NCI-H226 (cell line): ENCODE measurements around the gene NME7.
"Not testable (repeated sequence)": the region's sequence is repeated elsewhere in the genome, so short reads cannot be mapped to it uniquely, and the experiment has no call there.

Experiments used
- DNase-seq: peaks from one replicate; pipeline ENCODE4 v3.0.0-alpha.2; 2015

Gene NME7

DNA sequence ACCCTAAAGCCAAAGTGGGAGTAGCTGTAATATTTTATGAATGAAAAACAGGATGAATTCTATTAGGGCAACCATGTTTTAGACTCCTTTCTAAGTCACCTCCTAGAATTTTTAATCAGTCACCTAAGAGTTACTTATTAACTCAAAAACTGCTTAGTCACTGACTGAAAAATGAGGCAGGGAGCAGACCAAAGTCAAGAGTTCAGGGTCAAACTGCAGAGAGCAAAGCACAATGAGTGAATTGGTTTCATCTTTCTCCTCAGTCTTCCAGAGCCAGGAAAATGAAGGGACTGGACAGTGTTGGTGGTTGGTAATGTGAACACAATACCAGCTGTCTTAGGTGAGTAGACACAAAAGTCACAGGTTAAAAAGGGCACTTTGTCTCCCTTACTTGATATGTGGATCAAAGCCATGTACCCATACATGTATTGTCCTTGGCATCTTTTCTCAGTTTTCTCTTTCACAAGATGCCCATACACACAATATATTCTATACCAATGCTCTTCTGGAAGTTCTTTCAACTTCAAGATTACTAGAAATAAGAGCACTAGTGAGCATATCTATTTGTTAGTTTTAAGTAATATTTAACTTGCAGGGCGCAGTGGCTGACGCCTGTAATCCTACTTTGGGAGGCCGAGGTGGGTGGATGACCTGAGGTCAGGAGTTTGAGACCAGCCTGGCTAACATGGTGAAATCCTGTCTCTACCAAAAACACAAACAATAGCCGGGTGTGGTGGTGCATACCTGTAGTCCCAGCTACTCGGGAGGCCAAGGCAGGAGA, 218.9 kb downstream of the NME7 start:
- DNase-seq: no peak

DNA sequence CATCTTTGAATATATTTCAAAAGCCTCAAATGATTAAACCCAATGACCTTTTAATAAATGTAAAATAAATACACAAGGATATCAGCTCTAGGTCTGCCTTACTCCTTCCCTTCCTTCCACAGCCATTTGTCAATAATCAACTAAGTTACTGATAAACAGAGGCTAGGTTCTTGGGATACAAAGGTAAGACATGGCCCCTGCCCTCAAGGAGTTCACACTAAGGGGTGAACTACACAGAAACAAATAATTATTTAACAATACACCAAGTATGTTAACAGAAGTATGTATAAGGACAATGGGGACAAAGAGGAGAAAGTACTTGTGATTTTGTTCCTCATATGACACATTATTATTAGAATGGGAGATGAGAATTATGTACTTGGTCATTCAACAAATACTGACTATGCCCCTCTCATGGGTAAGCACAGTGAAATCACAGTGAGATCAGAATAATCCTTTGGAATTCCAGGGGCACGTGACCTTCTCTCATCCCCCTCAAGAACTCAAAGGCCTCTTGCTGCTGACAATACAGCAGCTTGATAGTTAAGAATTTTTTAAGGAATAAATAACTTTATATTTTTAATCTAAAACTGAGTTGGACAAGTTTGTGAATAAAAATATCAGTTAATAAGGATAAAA, 220.9 kb downstream of the NME7 start:
- DNase-seq: no peak

DNA sequence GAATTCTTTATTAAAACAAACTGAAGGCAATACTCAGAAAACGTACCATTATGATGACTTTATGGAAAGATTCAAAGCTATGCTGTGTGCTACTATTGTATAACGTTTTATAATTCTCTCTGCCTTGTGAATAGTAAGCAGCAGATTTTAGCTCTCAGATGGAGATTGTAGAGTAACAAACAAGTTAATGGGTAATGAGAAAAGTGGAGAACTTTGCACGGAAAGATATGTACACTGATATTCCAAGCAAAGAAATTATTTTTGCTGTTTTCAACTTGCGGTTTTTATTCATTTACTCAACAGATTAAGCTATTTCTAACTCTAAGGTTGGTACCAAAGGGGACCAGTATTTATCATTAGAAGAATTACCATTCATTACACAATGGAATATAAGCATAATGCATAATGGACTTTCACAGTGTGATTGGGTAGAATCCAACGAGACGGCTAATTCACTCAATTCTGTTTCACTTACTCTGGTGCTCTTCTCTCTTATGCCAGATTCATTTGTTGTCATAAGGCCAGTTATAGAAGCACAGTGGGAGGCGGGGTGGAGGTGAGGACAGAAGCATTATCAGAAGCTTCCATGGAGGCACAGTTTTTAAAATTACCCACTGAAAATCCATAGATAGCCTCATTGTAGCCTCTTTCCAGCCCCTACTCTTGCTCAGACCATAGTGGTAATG, 222.5 kb downstream of the NME7 start:
- DNase-seq: no peak

DNA sequence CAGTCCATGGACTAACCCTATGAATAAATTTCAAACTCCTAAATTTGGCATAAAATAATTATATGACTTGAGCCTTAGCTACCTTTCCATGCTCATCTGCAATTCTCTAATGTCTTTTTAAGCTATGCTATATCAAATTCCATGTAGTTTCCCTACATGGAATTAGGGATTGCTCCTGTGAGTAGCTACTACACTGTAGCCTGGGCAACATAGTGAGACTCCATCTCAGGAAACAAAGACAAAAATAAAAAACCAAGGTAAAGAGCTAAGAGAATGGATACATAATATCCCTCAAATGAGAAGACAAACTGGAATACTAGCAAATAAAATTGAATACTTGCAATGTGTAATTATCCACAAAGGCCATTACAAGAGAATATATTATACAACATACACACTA, 223.6 kb downstream of the NME7 start:
- no peak for DNase-seq

DNA sequence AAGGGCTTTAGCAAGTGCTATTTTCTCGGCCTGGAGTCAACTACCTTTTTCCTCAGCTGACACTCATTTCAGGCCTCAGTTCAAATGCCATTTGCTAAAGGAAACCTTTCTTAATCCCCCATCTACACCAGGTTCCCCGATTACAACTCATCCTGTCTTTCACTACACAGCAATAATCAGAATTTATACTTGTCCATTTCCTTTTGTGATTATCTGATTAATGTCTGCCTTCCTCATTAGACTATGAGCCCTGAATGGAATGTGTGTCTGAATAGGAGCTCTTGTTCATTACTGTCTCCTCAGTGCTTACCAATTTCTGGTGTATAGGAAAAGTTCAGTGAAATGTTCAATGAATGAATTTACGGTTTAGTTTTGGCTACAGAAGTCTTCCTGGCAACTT, 224.3 kb downstream of the NME7 start:
- DNase-seq: no peak

DNA sequence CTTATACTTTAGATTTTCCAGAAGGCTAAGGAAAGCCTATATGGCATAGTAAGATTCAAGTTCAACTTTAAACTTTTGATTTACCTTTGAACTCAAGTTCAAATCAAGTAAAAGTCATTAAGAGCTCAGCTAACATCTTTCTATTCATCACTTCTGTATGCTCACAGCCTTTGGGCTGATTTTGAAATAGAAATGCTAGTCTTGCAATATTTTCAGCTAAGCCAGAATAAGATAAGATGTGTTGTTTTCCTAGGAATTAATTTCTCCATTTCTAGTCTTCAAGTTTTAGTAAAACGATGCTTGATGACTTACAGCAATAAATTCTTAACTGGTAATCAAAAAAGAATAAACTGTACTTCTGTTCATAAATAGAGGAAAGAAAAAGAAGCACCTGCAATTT, 225.5 kb downstream of the NME7 start:
- no peak for DNase-seq

DNA sequence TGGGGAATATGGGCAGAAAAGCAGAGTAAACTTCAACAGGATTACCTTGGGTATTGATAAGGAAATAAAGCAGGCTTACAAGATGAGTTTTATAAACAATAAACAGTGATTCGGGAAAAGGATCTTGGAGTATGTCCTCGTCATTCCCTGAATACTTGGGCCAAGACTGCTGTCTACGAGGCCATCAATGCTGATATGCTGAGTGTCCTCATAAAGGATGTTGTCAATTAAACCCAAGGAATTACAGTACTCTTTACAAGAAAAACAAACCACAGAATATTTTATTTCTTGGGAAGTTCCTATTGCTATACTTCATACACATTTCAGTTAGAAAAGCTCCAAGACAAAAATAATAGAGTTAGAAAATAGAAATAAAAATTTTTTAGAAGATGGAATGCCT, 226.2 kb downstream of the NME7 start:
- DNase-seq: no peak

DNA sequence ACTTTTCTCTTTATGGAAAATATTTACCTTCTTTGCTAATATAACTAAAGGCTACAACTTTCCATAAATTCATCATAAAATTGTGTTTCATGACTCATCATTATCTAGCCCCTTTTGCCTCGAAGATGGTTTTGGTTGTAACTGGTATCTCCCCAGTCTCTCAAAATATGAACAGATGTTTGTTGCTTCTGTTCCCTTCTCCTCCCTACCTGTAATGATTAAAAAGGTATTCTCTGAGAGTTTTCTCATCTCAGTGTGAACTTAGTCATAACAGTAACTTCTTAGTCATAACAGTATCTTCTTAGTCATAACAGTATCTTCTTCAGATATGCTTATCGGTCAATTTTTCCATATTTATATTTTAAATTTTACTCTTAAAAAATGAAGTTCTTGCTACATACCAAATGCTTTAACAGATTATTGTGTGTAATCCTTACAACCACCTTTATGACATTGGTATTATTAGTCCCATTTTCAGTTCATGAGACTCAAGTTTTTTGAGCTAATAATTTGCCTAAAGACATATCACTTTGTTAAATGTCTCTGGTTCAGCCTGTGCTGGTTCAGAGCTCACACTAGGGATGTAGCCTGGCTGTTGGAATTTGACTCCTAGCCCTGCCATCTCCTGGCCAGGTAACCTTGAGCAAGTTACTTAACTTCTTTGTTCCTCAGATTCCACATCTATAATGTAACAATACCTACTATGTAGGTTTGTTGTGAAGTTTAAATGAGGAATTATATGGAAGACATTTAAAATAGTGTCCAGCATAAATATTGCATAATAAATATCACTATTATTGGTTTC, 228.5 kb downstream of the NME7 start:
- peak; percentile 24 for DNase-seq

DNA sequence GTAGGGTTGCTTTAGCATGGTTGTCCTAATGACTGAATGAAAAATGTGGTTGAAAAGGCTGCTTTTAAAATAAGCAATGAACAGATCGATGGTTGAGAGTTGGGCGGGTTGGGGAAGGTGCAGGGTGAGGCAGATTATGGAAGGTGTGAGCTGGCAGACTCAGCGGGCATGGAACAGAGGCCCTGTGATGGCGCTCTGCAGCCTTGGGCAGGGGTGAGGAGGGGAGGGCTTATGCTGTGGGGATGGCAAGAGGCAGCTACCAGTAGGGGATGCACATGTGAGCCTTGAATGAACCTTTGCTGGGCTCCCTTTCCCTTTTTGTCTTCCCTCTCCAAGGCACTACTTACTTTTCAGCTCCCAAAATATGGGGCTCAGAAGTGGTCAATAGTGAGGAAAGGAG, 230.2 kb downstream of the NME7 start:
- DNase-seq: no peak

DNA sequence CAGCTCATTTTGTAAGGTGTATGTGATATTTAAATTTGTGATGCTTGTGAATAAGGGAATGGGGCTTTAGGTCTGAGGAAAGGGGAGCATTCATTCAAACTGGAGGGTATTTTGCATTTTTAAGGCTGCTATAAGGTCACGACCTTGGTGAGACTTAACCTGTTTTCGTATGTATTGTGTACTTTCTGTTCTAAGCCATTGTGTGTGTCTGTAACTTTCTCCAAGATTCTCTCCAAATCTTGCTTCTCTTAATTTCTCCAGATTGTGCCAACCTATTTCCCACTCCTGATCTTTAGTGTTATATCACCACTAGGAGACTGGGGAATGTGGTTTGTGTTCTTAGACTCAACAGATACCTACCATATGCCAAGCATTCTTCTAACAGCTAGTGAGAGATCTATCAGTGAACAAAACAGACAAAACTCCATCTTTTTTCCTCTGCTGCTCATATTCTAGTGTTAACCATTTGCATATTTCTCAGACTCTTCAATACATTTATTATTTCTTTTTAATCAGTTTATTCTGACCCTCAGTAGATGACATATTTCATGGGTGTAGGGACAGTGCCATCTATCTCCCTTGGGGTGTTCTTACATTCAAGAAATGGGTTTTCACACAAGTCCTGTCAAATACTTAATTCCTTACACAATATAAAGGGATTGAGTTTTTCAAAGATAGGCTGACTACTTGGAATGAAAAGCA, 233.6 kb downstream of the NME7 start:
- DNase-seq: no peak

DNA sequence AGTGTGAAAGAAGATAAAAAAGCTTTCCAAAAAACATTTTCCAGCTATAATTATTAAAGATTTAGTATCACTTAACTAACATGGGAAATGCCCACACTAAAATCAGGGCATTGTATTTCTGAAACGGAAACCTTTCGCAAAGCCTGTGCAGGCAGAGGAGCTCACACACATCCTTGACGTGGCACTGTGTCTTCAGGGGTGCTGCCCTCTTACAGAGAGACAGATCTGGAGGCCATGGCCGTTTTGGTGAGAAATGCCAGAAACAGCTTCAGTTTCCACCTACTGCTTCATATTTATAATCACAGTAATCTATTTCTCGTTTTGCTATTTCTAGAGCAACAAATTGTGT, 234.4 kb downstream of the NME7 start:
- no peak for DNase-seq

DNA sequence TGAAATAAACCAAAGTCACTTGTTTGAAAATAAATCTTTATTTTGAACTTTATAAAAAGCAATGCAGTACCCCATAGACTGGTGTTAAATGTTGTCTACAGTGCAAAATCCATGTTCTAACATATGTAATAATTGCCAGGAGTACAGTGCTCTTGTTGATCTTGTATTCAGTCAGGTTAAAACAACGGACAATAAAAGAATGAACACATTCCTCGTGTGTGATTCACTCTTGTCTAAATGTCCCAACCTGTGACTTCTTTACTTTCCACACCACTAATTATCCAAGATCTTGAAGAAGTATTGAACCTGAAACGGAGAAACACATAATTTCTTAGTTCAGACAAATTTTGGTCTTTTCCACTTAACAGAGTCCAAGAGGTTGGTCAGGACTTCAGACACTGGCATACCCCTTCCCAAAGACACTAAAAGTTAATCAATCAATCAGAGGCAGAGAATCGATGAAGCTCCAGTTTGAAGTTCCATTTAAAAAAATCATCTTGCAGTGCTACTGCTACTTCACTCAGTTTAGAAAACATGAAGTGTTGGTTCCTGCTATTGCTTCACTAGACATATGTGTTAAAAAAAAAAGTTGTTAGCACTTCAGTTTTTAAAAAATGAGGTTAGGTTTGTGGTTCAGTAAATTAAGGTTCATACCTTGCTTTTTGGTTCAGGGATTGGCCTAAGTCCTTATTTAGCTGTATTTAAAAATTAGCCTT, 234.9 kb downstream of the NME7 start:
- no peak for DNase-seq

DNA sequence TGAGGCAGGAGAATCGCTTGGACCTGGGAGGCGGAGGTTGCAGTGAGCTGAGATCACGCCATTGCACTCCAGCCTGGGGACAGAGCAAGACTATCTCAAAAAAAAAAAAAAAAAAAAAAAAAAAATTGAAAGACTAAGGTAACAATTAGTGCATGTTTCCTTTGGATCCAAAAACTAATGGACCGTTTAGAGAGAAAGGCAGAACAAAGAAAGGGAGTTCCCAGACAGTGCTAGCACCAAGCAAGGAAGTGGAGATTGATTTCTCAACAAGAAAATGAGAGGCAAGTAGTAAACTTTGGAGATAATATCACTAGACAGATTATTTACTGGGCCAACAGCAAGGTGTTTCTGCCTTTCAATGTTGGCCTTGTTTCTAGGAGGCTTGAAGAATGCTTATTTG, 236.9 kb downstream of the NME7 start:
- DNase-seq: no peak

DNA sequence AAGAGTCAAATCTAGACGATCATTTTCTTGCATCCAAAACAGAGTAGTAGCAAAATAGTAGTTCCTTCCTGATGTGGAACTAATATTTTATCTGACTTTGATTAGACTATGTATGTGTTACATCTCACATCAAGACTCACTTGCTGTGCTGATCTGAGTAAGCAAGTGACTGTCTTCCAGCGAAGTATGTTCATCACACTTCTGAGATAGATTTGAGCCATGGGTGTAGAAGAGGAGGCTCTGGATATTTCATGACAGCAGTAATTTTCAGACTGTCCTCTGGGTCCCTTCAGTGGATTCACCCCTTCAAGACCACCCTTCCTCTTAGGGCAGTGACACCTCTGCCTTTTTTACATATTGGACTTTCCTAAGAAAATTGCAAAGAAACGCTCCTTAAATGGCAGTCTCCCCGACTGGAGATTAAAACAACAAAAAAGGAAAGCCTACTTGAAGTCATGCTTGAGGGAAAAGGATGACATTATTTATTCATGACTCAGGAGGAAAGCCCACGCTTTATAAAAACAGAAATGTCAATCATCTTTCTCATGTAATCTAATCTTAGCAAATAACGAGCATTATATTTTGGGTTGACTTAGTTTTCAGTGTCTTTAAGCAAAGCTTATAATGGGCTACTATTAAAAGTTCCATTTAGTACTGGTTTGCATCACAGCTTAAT, 238.3 kb downstream of the NME7 start:
- DNase-seq: no peak

DNA sequence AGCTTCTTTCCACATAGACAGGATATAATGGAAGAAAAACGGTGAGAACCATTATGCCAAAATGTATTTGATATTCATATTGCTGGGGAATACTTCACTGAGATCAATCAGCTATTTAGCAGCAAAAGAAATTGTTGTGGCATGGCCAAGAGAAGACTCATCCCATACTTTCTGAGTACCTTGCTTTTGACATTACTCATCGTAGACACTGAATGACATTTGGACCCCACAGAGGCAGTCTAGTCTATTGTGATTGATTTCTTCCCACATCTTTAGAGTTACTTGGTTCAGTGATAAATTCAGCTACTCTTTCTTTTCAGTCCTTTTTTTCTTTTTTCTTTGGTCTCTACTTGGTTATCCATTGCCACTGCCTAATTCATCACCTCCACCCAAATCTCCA, 239.0 kb downstream of the NME7 start:
- no peak for DNase-seq

DNA sequence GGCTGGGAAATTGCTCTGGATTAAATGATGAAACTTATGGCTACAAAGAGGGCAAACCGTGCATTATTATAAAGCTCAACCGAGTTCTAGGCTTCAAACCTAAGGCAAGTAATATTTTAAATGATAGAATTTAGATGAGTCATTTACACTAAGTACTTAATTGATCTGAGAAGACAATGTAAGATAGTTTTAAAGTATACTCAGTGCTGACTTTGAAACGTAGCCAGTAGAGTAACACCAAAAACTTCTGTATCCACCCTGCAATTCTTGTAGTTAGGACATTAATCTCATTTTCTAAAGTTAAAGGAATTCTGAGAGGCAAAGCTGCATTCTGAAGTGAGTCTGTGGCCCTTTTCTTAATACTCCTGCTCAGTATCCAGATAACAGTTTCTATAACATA, 240.3 kb downstream of the NME7 start:
- DNase-seq: no peak

DNA sequence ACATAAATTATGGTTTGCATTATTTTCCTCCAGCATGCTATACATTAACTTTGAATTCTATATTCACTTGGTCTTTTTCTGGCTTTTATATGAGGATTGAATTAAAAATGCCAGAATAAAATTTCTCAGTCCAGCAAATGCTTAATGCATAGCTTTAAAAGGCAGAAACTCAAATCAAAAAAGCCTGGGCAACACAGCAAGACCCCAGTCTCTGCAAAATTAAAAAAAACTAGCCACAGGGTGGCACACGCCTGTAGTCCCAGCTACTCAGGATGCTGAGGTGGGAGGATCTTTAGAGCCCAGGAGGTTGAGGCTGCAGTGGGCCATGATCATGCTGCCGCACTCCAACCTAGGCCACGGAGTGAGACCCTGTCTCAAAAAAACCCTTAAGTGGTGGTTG, 241.3 kb downstream of the NME7 start:
- DNase-seq: no peak

DNA sequence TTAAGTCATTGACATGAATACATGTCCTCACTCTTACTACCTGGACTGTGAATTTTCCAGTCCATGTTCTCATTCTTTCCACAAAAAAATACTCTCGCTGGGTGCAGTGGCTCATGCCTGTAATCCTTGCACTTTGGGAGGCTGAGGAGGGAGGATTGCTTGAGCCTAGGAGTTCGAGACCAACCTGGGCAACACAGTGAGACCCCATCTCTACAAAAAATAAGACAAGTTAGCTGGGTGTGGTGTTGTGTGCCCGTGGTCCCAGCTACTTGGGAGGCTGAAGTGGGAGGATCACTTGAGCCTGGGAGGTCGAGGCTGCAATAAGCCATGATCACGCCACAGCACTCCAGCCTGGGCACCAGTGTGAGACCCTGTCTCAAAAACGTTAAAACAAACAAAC, 242.0 kb downstream of the NME7 start:
- not testable (repeated sequence) for DNase-seq

DNA sequence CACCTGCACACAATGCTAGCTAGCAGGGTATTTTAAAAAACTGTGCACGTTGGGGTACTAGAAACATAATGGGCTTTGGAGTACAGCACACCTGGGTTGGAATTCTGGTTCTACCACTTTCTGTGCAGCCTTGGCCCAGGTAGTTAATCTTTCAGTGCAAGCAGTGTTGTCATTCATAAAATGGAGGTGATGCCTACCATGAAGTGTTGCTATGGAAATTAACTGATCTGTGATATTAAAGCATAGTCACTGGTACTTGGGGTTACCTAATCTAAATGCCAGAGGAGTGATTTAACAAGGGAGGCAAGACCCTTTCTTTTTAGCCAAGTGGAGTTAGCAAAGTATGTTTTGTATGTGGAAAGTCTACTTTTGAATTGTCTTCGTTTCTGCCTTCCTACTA, 243.1 kb downstream of the NME7 start:
- DNase-seq: peak; percentile 53

DNA sequence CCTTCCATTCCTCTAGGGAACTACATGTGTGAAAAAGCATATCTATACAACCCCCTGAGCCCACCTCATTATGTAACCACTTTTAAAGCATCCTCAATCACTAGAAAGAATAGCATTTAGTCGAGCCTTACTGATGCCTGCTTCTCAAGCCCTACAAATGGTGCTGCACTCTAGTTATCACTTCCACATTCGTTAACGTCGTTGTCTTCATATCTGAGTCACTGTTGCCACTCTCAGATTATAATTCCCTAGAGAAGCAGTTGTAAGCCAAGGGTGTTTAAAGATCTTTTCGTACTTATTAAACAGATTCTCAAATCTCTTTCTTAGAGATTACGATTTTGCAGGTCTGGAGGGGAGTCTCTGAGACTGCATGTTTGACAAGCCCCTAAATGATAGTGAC, 244.6 kb downstream of the NME7 start:
- no peak for DNase-seq

DNA sequence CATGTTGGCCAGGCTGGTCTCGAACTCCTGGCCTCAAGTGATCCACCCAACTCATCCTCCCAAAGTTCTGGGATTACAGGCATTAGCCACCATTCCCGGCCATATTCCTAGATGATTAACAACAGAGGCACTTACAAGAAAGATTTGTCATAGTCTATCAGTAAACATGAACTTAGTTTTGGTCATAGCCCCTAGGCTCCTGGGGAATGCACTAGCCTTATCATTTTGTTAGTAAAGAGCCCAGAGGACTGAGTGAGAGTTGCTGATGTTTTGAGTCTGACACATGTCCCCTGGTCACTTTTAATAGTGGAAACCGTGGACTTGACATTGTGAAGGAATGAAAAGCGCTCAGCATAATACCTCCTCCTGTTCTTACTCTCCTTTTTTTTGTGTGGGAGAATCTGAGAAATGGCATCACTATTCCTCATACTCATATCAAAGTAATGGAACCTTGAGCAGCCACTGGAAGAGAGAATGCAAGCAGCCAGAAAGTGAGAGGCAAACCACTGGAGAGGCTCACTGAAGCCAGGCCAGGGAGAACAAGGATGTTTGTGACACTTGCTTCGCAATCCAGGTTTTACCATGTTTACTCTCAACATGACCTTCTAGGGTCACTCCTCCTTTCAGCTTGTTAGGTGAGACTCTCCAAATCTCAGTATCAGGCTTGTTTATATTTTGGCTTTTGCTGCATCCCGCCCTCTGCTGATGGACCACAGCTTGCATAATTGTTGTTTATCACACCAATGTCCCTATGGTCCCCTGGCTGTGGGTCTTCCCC, 246.3 kb downstream of the NME7 start:
- DNase-seq: peak; percentile 41
